ENCODE data around the gene SH3GLB1. TPM values are rescaled to one million over a fixed set of nuclear protein-coding genes. Genes with fewer than 3 reads are reported as not detected.

The SH3GLB1 gene
- total and polyA plus RNA-seq, 2 of the 13 experiments (the other 11 are each of a cell fraction or from before 2014, with no cell fraction given), result 26.0 to 41.5 TPM

DNA sequence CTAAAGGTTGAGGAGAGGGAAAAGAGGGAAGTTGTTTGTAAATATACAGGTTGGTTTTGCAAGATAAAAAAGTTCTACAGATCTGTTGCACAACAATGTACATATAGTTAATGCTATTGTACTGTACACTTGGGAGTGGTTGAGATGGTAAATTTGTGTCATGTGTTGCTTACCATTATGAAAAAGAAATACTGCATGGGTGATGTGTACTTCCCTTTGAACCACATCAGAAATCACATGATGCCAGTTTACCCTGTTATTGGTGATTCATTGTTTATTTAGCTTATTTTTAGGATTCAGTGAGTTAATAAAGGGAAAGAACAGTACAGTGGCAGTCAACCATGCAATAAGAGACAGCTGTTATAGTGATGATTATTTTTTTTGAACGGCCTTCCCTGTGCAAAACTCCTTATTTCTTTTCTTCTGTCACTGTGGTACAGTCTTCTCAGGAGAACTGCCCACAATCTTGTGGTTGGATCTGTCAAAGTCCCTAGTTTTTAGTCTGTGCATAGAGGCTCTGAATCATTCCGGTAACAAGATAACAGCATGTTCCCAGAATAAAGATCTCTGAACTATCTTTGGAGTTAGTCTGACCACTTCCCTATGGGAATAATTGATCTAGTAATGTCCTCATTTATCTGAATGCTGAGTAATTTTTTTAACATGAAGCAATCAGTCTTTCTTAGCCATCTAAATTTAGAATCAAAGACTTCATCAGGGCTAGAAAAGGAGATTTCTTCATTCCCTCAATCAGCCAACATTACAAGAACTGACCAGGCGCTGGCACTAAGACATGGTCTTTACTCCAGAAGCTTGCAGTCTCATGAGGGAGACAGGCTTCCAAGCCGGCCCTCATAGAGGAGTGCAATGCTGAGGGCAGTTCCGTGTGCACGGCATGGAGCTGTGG is 84.2 kb downstream of the SH3GLB1 start (continued):
- TF ChIP-seq, protein P1, sequence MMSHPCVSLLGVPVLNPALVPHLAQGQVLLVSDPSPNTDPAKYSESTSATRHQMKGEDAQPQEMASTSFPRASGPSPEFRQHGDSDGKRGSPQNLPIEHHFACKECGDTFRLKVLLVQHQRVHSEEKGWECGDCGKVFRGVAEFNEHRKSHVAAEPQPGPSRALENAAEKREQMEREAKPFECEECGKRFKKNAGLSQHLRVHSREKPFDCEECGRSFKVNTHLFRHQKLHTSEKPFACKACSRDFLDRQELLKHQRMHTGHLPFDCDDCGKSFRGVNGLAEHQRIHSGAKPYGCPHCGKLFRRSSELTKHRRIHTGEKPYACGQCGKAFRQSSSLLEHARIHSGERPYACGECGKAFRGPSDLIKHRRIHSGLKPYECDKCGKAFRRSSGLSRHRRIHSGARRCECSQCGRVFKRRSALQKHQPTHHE (CRISPR knock-in tag; IDR thresholded peaks at IDR 0.05; ENCODE audit: borderline replicate concordance), result no peak
- peak; percentile 80 for TF ChIP-seq BCL6 (CRISPR knock-in tag; IDR thresholded peaks at IDR 0.05)
- TF ChIP-seq MXD4 (CRISPR knock-in tag; IDR thresholded peaks at IDR 0.05), result no peak
- no peak for TF ChIP-seq ZNF550 (CRISPR knock-in tag; IDR thresholded peaks at IDR 0.05; ENCODE audit: borderline replicate concordance)
- TF ChIP-seq, protein P2, sequence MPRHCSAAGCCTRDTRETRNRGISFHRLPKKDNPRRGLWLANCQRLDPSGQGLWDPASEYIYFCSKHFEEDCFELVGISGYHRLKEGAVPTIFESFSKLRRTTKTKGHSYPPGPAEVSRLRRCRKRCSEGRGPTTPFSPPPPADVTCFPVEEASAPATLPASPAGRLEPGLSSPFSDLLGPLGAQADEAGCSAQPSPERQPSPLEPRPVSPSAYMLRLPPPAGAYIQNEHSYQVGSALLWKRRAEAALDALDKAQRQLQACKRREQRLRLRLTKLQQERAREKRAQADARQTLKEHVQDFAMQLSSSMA (CRISPR knock-in tag; IDR thresholded peaks at IDR 0.05), result no peak
- TF ChIP-seq, protein P3, sequence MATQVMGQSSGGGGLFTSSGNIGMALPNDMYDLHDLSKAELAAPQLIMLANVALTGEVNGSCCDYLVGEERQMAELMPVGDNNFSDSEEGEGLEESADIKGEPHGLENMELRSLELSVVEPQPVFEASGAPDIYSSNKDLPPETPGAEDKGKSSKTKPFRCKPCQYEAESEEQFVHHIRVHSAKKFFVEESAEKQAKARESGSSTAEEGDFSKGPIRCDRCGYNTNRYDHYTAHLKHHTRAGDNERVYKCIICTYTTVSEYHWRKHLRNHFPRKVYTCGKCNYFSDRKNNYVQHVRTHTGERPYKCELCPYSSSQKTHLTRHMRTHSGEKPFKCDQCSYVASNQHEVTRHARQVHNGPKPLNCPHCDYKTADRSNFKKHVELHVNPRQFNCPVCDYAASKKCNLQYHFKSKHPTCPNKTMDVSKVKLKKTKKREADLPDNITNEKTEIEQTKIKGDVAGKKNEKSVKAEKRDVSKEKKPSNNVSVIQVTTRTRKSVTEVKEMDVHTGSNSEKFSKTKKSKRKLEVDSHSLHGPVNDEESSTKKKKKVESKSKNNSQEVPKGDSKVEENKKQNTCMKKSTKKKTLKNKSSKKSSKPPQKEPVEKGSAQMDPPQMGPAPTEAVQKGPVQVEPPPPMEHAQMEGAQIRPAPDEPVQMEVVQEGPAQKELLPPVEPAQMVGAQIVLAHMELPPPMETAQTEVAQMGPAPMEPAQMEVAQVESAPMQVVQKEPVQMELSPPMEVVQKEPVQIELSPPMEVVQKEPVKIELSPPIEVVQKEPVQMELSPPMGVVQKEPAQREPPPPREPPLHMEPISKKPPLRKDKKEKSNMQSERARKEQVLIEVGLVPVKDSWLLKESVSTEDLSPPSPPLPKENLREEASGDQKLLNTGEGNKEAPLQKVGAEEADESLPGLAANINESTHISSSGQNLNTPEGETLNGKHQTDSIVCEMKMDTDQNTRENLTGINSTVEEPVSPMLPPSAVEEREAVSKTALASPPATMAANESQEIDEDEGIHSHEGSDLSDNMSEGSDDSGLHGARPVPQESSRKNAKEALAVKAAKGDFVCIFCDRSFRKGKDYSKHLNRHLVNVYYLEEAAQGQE (IDR thresholded peaks at IDR 0.05; ENCODE audit: borderline replicate concordance in 1 of 2, low read depth in 1 of 2, low read length in 2 of 2), result no peak
- TF ChIP-seq, protein P4, sequence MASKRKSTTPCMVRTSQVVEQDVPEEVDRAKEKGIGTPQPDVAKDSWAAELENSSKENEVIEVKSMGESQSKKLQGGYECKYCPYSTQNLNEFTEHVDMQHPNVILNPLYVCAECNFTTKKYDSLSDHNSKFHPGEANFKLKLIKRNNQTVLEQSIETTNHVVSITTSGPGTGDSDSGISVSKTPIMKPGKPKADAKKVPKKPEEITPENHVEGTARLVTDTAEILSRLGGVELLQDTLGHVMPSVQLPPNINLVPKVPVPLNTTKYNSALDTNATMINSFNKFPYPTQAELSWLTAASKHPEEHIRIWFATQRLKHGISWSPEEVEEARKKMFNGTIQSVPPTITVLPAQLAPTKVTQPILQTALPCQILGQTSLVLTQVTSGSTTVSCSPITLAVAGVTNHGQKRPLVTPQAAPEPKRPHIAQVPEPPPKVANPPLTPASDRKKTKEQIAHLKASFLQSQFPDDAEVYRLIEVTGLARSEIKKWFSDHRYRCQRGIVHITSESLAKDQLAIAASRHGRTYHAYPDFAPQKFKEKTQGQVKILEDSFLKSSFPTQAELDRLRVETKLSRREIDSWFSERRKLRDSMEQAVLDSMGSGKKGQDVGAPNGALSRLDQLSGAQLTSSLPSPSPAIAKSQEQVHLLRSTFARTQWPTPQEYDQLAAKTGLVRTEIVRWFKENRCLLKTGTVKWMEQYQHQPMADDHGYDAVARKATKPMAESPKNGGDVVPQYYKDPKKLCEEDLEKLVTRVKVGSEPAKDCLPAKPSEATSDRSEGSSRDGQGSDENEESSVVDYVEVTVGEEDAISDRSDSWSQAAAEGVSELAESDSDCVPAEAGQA (IDR thresholded peaks at IDR 0.05; ENCODE audit: low read depth), result no peak
- TF ChIP-seq, protein P4 (CRISPR knock-in tag; IDR thresholded peaks at IDR 0.05; ENCODE audit: borderline replicate concordance), result no peak
- no peak for TF ChIP-seq ZNF557 (CRISPR knock-in tag; IDR thresholded peaks at IDR 0.05)
- TF ChIP-seq SP5 (CRISPR knock-in tag; IDR thresholded peaks at IDR 0.05; ENCODE audit: borderline replicate concordance, low read depth), result 0 out of 2 replicates have a peak, but pooled peaks have one; percentile 36
- no peak for TF ChIP-seq ZNF230 (CRISPR knock-in tag; IDR thresholded peaks at IDR 0.05)
- no peak for TF ChIP-seq SIX1 (CRISPR knock-in tag; IDR thresholded peaks at IDR 0.05; ENCODE audit: borderline replicate concordance)
- TF ChIP-seq RAD51 (IDR thresholded peaks at IDR 0.05; ENCODE audit: borderline replicate concordance), result 0 out of 2 replicates have a peak, but pooled peaks have one; percentile 17
- no peak for TF ChIP-seq XRCC5 (optimal IDR thresholded peaks at IDR 0.05; ENCODE audit: low read length)
- no peak for TF ChIP-seq CREB1 (IDR thresholded peaks at IDR 0.05)
- TF ChIP-seq CREB1 (CRISPR knock-in tag; IDR thresholded peaks at IDR 0.05), result peak; percentile 67
- TF ChIP-seq TCF7 (IDR thresholded peaks at IDR 0.05; ENCODE audit: low read depth), result peak; percentile 72
- no peak for TF ChIP-seq ZKSCAN5 (CRISPR knock-in tag; IDR thresholded peaks at IDR 0.05)
